ENCODE results near the gene OIT3.
"Not testable (repeated sequence)": the region's sequence is repeated elsewhere in the genome, so short reads cannot be mapped to it uniquely, and the experiment has no call there.

The OIT3 gene

DNA sequence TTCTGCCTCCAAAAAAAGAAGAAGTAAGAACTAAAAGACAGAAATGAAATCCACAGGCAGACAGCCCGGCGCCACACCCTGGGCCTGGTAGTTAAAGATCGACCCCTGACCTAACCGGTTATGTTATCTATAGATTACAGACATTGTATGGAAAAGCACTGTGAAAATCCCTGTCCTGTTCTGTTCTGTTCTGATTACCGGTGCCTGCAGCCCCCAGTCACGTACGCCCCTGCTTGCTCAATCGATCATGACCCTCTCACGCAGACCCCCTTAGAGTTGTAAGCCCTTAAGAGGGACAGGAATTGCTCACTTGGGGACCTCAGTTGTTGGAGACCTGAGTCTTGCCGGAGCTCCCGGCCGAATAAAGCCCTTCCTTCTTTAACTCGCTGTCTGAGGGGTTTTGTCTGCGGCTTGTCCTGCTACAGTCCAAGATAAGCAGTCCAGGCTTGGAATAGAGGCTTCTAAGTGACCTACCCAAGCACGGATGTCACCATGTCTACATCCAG, 10.5 kb downstream of the OIT3 start:
- DNase-seq (ENCODE audit: low read depth) = not testable (repeated sequence)

DNA sequence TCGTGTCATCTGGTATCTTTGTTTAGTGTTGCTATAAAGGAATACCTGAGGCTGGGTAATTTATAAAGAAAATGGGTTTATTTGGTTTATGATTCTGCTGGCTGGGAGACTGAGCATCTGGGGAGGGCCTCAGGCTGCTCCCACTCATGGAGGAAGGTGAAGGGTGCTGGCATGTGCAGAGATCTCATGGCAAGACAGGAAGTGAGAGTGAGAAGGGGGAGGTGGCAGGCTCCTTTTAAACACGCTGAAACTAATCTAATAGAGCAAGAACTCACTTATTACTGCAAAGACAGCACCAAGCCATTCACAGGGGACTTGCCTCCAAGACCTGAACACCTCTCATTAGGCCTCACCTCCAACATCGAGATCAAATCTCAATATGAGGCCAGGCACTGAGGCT, 11.3 kb downstream of the OIT3 start:
- DNase-seq (ENCODE audit: low read depth) = no peak

DNA sequence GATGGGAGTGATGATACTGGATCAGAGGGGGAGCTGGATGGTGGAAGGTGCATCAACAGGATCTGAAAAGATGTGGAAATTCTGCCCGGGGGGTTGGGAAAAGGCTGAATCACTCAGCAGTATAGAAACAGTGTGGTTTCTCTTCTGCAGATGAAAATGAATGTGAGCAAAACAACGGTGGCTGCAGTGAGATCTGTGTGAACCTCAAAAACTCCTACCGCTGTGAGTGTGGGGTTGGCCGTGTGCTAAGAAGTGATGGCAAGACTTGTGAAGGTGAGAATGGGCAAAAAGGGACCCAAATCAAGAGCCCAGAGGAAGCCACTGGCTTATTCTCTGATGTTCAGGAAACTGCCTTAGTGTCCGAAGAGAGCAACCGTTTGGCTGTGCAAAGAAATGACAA, 12.9 kb downstream of the OIT3 start:
- no peak for DNase-seq (ENCODE audit: low read depth)

DNA sequence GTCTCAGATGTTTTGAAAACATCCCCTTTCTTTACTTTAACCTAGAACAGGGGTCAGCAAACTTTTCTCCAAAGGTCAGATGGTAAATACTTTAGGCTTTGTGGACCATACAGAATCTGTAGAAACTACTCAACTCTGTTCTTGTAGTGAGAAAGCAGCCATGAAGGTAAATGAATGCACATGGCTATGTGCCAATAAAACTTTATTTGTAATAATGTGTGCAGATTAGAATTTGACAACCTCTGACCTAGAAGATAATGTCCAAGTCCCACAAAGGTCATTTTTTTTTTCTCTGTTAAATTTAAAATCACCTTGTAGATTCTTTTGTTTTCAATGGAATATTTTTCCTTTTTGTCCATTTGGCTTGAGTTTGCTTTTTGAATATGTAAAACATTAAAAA, 17.2 kb downstream of the OIT3 start:
- no peak for DNase-seq (ENCODE audit: low read depth)

DNA sequence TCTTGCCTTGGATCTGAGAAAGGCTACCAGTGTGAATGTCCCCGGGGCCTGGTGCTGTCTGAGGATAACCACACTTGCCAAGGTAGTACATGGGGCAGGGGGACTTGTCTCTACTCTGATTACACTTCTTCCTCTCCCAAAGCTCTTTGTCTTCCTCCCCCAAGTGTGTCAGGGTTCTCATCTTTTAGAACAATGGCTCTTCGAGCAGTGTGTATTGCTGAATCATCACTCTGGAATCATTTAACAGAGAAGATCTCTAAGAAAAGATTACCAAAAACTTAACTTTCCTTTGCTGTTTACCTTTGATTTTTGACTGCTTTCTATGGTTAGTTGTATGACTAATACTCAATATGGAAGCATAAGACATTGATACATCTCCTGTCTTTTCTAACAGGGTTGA, 18.2 kb downstream of the OIT3 start:
- DNase-seq (ENCODE audit: low read depth) = no peak

DNA sequence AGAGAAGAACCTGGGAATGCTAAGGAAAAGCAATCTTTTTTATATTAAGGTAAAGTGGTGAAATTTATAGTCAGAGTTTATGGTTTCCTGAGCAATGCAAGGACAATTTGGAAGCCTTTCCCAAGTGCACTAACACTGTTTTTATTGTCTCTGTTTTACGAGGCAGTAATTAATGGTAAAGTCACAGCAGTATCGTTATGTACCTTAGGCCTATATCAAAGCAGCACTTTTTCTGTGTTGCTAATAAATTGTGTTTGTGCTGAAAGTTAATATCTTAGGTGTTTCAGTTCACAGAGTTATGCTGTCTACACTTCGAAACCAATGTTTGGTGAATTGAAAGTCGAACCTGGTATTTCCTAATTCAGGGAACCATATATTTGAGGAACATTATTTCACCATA, 19.2 kb downstream of the OIT3 start:
- no peak for DNase-seq (ENCODE audit: low read depth)

DNA sequence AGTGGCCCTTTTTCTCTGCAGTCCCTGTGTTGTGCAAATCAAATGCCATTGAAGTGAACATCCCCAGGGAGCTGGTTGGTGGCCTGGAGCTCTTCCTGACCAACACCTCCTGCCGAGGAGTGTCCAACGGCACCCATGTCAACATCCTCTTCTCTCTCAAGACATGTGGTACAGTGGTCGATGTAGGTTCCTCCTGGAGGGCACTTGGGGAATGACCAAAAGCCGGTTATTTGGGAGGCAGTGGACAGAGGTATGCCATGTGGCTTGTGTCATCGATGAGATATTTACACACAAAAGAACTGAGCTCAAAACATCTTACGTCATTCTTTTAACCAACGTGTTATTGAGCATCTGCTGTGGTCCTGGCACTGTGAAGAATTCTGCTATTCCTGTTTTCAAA, 19.7 kb downstream of the OIT3 start:
- no peak for DNase-seq (ENCODE audit: low read depth)

DNA sequence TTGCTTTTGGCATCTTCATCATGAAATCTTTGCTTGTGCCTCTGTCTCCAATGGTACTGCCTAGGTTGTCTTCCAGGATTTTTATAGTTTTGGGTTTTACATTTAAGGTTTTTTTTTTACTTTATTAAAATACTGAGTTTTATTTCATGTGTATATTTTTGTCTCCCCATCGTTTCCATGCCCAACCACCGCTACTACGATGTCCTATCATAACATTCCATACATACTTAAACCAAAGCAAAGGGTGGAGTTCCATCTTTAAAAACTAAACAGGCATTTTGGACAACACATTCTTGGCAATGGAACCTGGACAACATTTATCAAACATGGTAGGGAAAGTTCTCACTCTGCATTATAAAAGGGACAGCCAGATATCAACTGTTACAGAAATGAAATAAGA, 23.7 kb downstream of the OIT3 start:
- DNase-seq (ENCODE audit: low read depth) = not testable (repeated sequence)

DNA sequence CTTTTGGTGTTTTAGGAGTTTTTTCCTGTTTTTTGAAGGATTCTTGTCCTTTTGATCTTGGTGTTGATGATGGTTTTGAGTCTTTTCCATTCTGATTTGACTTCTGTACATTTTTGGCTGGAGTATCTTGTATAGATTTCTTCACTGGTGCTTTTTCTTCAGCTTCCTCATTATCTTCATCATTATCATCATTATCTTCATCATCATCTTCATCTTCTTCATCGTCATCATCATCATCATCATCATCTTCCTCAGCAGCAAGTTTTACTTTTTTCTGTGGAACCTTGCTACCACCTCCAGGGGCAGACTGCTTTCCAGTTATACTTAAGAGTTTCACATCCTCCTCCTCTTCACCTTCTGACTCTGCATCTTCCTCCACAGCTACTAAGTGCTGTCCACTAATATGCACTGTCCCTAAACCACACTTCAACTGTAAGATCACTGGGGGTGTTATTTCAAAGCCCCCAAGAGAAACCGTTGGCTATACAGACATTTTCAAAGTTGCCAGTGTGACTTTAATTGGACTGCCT, 24.3 kb downstream of the OIT3 start:
- not testable (repeated sequence) for DNase-seq (ENCODE audit: low read depth)

DNA sequence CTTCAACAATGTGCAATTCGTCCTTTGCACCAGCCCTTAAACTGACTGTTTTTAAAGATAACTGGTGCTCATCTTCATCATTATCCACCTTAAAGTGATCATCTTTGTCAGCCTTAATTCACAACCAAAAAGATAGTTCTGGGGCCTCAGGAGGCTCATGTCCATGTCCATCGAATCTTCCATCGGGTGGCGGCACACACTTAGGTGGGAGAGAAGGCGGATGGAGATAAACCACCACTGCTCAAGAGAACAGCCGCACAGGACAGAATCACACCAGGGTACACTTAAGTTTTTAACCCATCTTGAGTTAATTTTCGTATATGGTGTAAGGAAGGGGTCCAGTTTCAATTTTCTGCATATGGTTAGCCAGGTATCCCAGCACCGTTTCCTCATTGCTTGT, 24.8 kb downstream of the OIT3 start:
- DNase-seq (ENCODE audit: low read depth) = no peak

DNA sequence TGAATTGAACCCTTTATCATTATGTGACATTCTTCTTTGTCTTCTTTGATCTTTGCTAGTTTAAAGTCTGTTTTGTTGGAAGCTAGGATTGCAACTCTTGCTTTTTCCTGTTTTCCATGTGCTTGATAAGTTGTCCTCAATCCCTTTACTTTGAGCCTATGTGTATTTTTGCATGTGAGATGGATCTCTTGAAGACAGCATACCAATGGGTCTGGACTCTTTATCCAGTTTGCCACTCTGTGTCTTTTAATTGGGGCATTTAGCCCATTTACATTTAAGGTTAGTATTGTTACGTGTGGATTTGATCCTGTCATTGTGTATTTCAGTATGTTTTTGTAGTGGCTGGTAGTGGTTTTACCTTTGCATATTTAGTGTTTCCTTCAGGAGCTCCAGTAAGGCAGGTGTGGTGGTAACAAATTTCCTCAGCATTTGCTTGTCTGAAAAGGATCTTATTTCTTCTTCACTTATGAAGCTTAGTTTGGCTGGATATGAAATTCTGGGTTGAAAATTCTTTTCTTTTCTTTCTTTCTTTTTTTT, 27.7 kb downstream of the OIT3 start:
- DNase-seq (ENCODE audit: low read depth) = not testable (repeated sequence)

DNA sequence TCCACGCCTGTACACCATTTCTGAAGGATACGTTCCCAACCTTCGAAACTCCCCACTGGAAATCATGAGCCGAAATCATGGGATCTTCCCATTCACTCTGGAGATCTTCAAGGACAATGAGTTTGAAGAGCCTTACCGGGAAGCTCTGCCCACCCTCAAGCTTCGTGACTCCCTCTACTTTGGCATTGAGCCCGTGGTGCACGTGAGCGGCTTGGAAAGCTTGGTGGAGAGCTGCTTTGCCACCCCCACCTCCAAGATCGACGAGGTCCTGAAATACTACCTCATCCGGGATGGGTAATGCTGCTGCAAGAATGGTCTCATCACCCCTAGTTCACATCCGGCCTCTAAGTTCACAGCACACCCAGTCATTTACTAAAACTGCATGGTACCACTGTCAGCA, 30.8 kb downstream of the OIT3 start:
- DNase-seq (ENCODE audit: low read depth) = no peak

DNA sequence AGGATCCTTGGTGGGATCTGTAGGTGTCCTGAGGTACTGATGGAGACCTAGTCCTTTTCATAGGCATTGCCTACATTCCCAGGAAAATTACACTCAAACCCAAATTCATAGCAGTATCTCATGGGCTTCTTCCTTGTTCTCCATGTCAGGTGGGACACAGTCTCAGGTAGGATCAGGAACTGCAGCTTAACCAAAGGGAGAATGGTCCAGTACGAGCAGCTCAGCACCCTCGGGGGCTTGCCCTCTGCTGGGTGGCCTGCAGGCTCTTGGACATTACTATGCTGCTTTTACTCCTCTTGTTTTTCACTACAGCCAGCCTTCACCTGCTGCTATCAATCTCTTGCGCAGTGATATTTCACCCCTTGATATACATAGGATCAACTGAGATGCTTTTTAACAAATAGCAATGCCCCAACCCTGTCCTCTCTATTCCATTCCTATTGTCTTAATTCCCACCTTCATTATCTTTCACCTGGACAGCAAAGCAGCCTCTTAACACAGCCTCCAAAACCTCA, 32.5 kb downstream of the OIT3 start:
- DNase-seq (ENCODE audit: low read depth) = no peak

DNA sequence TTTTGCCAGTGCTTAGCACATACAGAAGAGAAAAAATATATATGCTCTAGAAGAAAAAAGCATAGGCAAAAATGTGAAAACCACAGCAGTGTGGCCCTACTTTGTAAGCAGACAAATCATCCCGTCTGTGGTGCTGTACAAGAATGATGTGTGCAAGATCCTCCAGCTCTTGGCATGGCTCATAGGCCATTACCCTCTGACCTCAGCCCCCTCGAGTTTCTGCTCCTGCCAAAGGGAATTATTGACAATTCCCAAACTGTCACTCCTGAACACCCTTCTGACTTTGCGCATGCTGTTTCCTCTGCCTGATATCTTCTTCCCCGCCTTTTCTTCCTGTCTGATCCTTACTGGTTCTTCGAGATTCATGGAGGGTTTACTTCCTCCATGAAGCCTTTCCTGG, 33.9 kb downstream of the OIT3 start:
- no peak for DNase-seq (ENCODE audit: low read depth)

DNA sequence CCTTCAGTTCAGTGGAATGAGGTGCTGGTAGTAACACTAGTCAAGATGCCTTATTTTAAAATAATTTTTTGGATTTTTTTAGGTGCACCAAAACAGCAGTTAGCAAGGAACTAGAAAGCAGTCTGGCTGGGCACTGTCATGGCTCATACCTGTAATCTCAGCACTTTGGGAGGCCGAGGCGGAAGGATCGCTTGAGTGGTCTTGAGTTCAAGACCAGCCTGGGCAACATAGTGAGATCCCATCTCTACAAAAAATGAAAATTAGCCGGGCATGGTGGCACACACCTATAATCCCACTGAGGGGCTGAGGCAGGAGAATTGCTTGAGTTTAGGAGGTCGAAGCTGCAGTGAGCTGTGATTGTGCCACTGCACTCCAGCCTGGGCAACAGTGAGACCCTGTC, 35.3 kb downstream of the OIT3 start:
- DNase-seq (ENCODE audit: low read depth) = no peak

DNA sequence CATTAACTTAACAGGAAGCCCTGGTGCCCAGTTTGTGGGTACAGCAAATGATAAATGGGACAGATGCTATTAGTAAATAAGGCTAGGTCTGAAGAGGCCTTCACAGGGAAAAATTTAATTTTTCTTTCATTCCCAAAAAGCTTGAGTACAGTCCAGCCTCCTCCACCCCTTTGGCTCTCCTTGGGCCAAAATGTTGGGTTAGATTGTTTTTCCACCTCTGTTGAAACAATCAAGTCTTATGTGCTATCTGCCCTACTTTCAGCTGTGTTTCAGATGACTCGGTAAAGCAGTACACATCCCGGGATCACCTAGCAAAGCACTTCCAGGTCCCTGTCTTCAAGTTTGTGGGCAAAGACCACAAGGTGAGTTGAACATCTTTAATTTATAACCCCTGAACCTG, 36.7 kb downstream of the OIT3 start:
- DNase-seq (ENCODE audit: low read depth) = no peak

DNA sequence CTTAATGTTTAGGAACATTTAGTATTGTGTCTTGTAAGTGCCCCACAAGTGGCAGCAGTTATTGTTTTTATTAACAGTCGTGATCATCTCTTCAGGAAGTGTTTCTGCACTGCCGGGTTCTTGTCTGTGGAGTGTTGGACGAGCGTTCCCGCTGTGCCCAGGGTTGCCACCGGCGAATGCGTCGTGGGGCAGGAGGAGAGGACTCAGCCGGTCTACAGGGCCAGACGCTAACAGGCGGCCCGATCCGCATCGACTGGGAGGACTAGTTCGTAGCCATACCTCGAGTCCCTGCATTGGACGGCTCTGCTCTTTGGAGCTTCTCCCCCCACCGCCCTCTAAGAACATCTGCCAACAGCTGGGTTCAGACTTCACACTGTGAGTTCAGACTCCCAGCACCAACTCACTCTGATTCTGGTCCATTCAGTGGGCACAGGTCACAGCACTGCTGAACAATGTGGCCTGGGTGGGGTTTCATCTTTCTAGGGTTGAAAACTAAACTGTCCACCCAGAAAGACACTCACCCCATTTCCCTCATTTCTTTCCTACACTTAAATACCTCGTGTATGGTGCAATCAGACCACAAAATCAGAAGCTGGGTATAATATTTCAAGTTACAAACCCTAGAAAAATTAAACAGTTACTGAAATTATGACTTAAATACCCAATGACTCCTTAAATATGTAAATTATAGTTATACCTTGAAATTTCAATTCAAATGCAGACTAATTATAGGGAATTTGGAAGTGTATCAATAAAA, 38.9 kb downstream of the OIT3 start:
- no peak for DNase-seq (ENCODE audit: low read depth)

DNA sequence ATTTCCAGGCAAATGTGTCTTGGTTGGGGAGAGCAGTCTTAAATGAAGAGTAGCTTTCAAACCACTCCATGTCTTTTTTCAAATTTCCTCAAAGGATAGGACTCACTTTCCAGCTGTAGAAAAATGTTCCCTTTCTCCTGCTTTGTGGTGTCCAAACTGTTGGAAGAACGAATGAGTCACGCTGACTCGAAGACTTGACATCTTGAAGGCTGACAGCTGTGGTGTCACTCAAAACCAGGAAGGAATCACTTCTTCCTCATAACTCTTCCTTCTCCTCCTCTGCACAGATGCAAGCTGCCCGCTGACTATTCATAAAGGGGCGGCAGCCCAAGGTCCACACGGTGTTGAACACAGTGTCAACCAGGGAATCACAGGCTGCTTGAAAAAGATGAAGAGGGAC, 41.8 kb downstream of the OIT3 start:
- no peak for DNase-seq (ENCODE audit: low read depth)

DNA sequence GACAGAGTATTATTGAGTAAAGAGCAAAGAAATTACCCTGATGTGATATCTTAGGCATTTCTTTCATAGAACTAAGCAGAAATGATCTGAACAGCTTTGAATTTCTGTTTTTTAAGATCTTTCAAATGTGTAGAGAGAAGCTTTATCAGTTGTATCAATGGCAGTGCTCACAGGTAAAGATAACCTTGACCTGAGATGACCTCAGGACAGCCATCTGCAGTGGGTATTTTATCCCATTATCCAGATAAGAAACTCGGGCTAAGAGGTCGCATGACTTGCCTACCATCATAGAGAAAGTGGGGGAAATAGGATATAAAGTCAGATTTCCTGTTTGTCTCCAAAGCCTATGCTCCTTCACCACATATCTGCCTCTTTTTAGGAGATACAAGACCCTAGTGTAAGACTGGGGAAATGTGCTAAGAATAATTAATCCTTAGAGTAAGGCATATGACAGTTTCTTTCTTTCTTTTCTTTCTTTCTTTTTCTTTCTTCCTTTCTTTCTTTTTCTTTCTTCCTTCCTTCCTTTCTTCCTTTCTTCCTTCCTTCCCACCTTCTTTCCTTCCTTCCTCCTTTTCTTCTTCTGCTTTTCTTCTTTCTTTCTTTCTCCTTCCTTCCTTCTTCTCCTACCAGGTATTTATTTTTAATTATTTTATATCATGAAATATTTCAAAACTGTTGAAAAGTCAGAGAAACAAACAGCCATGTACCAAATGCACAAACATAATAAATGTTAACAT, 50.1 kb downstream of the OIT3 start:
- DNase-seq (ENCODE audit: low read depth) = no peak

DNA sequence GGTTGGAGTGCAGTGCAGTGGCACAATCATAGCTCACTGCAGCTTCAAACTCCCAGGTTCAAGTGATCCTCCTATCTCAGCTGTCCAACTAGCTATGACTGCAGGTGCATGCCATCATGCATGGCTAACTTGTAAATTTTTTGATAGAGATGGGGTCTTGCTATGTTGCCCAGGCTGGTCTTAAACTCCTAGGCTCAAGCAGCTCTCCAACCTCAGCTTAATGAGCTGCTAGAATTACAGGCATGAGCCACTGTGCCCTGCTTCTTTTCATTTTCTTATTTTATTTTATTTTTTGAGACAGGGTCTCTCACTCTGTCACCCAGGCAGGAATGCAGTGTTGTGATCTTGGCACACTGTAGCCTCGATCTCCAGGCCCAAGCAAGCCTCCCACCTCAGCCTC, 53.4 kb downstream of the OIT3 start:
- DNase-seq (ENCODE audit: low read depth) = no peak

DNA sequence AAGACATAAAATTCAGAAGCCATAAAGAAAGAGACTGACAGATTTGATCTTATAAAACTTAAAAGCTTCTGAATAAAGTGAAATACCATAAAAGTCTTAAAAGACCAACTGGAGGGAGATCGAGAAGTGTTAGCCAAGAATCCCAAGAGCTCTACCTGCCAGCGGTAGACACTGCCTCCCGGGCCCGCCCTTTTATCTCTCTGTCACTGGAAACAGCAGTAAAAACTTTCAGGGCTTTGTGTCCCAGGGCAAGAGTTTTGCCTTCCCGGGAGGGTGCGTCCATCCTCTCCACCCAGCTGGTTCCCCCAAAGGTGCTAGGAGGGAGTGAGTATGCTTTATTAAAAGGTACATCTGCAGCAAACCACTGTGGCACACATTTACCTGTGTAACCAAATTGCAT, 55.2 kb downstream of the OIT3 start:
- no peak for DNase-seq (ENCODE audit: low read depth)

DNA sequence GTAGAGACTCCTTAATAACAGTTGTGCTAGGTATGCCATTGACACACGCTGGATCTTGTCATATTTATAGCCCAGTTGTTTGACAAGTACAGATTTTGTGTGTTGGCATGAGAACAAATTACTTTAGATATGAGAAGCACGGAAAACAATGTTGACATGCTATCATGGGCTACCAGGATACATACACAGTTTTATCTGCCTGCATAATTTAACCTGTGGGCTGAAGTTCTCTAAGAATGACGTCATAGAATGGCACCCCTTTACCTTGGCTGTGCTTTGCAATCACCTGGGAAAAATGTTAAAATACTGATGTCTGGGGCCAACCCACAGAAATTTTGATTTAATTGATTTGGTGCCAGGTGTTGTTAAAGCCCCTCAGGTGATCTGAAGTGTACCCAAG, 58.2 kb downstream of the OIT3 start:
- no peak for DNase-seq (ENCODE audit: low read depth)

DNA sequence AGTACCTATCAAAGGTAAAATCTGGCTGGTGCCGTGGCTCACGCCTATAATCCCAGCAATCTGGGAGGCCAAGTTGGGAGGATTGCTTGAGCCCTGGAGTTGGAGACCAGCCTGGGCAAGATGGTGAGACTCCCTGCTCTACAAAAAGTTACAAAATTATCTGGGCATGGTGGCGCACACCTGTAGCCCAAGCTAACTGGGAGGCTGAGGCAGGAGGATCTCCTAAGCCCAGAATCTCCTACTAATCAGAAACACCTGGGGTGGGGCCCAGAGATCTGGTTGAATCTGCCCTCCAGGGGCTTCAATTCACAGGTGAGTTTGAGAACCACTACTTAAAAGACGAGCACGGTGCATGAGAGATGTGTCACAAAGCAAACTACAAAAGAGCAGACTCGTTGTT, 58.6 kb downstream of the OIT3 start:
- no peak for DNase-seq (ENCODE audit: low read depth)

Measured in stimulated activated CD8-positive, alpha-beta memory T cell treated with anti-CD3 and anti-CD28 coated beads, Interleukin-7, amount 100 ng/mL, for 24 hours (primary cell).